HFFc6 (cell line): ENCODE measurements around the gene SP7. TPM values are rescaled to one million over a fixed set of nuclear protein-coding genes. Genes with fewer than 3 reads are reported as not detected.
"Not testable (repeated sequence)": the region's sequence is repeated elsewhere in the genome, so short reads cannot be mapped to it uniquely, and the experiment has no call there.

Source experiments
- DNase-seq: peaks from one replicate; pipeline ENCODE4 v3.0.0-alpha.2; 2018
- H3K27ac Mint-ChIP-seq: 2 replicates; pipeline ENCODE4 v1.8.0; 2020; ENCODE audit warnings: mild to moderate bottlenecking, mixed read lengths
- H3K27me3 Mint-ChIP-seq: 2 replicates; pipeline ENCODE4 v1.8.0; 2021; ENCODE audit warnings: mild to moderate bottlenecking, moderate library complexity, mixed read lengths; ENCODE audit not compliant: insufficient read depth
- H3K36me3 Mint-ChIP-seq: 2 replicates; pipeline ENCODE4 v1.8.0; 2021; ENCODE audit warnings: low read depth, mixed read lengths
- H3K4me1 Mint-ChIP-seq: 2 replicates; pipeline ENCODE4 v1.8.0; 2020; ENCODE audit warnings: low read depth, mixed read lengths
- H3K4me3 Mint-ChIP-seq: 2 replicates; pipeline ENCODE4 v1.8.0; 2020; ENCODE audit warnings: mild to moderate bottlenecking, moderate library complexity, mixed read lengths
- H3K9me3 Mint-ChIP-seq: 2 replicates; pipeline ENCODE4 v1.8.0; 2020; ENCODE audit warnings: mild to moderate bottlenecking, mixed read lengths
- total RNA-seq, 6 experiments: library from RNA; stranded (reverse); fragmentation: NEBNext Ultra II Directional; extraction: Animal tissue kit (Norgen Biotek cat#: 25700); gene quantifications; 2 replicates in 1 of 6; 3 replicates in 5 of 6; pipeline ENCODE4 v1.2.3, GENCODE V29; 2021
- TF ChIP-seq, protein P1 (sequence below): fragments of 200-600 bp; sonication (generic); IDR thresholded peaks from 2 replicates; pipeline ENCODE4 v1.5.0; 2021; ENCODE audit warnings: antibody characterized with exemption, mild to moderate bottlenecking

The SP7 gene
- total RNA-seq, 6 experiments from 2014 or later = not detected

DNA sequence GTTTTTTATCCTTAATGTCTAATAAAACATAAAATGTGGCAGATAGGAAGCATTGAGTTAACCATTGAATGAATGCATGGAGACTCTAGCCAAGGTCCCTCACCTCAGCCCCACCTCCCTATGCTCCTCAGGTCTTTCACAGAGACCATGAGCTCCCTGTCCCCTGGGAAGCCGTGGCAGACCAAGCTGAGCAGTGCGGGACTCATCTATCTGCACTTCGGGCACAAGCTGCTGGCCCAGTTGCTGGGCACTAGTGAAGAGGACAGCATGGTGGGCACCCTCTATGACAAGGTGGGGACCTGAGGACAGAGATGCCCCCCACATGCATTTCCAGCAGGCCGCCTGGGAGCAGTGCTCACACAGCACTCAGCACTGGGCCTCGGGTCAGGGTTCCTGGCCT is 33.3 kb downstream of the SP7 start:
- peaks cover 8% of the 10 kb centered on the region; the same call in 1 of the 2 replicates for H3K27me3 Mint-ChIP-seq
- peak overlapping the region; percentile 98; the same call in 1 of the 2 replicates for H3K27ac Mint-ChIP-seq
- no peak overlapping the region for H3K4me3 Mint-ChIP-seq

DNA sequence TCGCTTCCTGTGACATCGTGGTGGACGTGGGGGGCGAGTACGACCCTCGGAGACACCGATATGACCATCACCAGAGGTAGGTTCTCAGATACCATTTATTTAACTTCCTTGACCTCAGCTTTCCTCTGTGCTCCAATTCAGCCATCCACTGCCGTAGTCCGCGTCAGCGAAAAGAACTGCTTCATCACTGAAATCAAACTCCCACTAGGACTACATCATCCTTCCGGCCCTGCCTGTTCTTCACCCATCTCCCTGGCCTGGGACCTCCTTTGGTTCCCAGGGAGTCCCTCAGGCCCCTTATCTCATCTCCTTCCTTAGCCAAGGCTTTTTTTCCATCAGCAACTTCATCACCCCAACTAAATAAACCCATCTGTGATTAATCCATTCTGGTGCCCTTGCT is 36.0 kb downstream of the SP7 start:
- H3K36me3 Mint-ChIP-seq = peaks cover 62% of the 10 kb centered on the region
- TF ChIP-seq, protein P1, sequence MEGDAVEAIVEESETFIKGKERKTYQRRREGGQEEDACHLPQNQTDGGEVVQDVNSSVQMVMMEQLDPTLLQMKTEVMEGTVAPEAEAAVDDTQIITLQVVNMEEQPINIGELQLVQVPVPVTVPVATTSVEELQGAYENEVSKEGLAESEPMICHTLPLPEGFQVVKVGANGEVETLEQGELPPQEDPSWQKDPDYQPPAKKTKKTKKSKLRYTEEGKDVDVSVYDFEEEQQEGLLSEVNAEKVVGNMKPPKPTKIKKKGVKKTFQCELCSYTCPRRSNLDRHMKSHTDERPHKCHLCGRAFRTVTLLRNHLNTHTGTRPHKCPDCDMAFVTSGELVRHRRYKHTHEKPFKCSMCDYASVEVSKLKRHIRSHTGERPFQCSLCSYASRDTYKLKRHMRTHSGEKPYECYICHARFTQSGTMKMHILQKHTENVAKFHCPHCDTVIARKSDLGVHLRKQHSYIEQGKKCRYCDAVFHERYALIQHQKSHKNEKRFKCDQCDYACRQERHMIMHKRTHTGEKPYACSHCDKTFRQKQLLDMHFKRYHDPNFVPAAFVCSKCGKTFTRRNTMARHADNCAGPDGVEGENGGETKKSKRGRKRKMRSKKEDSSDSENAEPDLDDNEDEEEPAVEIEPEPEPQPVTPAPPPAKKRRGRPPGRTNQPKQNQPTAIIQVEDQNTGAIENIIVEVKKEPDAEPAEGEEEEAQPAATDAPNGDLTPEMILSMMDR = no peak
- peaks cover 17% of the 10 kb centered on the region for H3K27me3 Mint-ChIP-seq
- peak; percentile 48 for DNase-seq
- H3K4me1 Mint-ChIP-seq = peaks cover 74% of the 10 kb centered on the region
- H3K9me3 Mint-ChIP-seq = no peaks in the 10 kb centered on the region
- H3K4me3 Mint-ChIP-seq = peak overlapping the region; percentile 91
- peak overlapping the region; percentile 98 for H3K27ac Mint-ChIP-seq

More for the DNA sequence above, 33.3 kb downstream of the SP7 start:
- H3K36me3 Mint-ChIP-seq = peaks cover 41% of the 10 kb centered on the region
- no peaks in the 10 kb centered on the region for H3K9me3 Mint-ChIP-seq
- TF ChIP-seq, protein P1 = no peak
- no peak for DNase-seq
- peaks cover 54% of the 10 kb centered on the region for H3K4me1 Mint-ChIP-seq

DNA sequence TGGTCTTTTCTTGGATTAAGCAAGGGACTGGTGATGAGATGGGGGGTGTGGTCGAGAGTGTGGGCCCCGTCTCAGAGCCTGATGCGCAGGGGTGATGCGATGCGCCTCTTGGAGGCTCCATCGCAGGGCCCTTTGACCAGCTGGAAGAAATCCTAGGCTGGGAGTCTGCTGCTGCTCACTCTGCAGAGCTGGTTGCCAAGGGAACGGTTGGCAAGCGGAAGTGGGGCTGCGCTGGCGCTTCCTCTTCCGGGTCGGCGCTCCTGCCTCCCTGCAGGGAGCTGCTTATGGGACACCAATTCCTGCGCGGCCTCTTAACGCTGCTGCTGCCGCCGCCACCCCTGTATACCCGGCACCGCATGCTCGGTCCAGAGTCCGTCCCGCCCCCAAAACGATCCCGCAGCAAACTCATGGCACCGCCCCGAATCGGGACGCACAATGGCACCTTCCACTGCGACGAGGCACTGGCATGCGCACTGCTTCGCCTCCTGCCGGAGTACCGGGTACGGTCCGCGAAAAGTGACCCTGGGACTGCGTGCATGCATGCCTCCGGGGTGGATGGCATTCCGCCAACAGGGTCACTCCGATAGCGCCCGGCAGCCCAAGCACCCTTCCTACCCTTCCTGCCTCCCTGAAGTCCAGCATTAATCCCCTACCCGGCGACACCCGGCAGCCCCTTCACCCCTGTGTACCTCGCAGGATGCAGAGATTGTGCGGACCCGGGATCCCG is 36.5 kb downstream of the SP7 start, which contains the start of gene MYG1:
Gene MYG1 (plus strand): TSS at position 242 of the 727 bp plus-strand sequence. CDS start 43 bp downstream, at position 285.
- Mint-ChIP-seq H3K36me3 (peaks cover 62% of the 10 kb centered on the region), H3K4me3 (peak within 1 kb of the TSS; percentile 91), H3K27me3 (peaks cover 17% of the 10 kb centered on the region), H3K27ac (peak within 1 kb of the TSS; percentile 98), H3K9me3 (no peaks in the 10 kb centered on the region), H3K4me1 (peaks cover 80% of the 10 kb centered on the region)
- TF ChIP-seq, protein P1 = no peak
- DNase-seq = peak; percentile 79

DNA sequence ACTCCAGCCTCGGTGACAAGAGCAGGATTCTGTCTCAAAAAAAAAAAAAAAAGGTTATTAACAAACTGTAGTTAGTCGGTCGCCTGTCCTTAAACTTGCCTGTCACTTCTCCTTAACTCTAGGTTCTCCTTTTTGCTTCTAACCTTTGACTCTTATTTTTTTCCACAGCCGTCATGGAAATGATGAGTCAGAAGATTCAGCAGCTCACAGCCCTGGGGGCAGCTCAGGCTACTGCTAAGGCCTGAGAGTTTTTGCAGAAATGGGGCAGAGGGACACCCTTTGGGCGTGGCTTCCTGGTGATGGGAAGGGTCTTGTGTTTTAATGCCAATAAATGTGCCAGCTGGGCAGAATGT is 37.1 kb downstream of the SP7 start:
- Mint-ChIP-seq H3K4me3 (peak overlapping the region; percentile 91), H3K4me1 (peaks cover 81% of the 10 kb centered on the region), H3K27ac (peak overlapping the region; percentile 98), H3K27me3 (peaks cover 17% of the 10 kb centered on the region), H3K36me3 (peaks cover 65% of the 10 kb centered on the region), H3K9me3 (no peaks in the 10 kb centered on the region)
- TF ChIP-seq, protein P1 = no peak
- DNase-seq = peak; percentile 92

DNA sequence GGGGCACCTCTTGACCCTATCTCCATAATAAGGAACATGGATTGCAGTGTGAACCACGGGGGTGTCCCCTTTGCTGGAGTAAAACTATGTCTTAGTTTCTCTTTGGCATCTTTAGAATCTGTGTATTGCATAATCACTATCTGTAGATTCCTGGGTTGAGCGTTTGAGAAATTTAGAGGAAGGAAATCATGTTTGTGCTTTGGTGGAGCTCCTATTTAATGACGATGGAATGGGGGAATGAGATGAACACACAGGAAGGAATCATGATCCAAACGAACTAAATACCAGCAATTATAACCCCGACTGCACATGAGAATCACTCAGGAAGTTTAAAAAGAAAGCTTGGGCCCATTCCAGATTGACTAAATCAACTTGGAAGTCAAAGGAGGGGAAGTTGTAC is 38.0 kb downstream of the SP7 start:
- H3K27ac Mint-ChIP-seq = peak overlapping the region; percentile 98
- DNase-seq = peak; percentile 97
- no peaks in the 10 kb centered on the region for H3K9me3 Mint-ChIP-seq
- peaks cover 79% of the 10 kb centered on the region for H3K4me1 Mint-ChIP-seq
- peaks cover 17% of the 10 kb centered on the region for H3K27me3 Mint-ChIP-seq
- peaks cover 70% of the 10 kb centered on the region for H3K36me3 Mint-ChIP-seq
- H3K4me3 Mint-ChIP-seq = peak overlapping the region; percentile 91
- TF ChIP-seq, protein P1 = no peak

DNA sequence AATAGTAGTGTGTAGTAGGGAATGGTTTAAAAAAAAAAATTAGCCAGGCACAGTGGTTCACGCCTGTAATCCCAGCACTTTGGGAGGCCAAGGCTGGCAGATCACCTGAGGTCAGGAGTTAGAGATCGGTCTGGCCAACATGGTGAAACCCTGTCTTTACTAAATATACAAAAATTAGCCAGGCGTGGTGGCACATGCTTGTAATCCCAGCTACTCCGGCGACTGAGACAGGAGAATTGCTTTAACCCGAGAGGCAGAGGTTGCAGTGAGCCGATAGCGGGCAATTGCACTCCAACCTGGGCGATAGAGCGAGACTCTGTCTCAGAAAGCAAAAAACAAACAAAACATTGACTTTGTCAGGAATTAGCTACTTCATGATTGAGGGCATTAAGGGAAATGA is 39.0 kb downstream of the SP7 start:
- not testable (repeated sequence) for DNase-seq, H3K9me3 Mint-ChIP-seq
- H3K36me3 Mint-ChIP-seq = peaks cover 62% of the 10 kb centered on the region
- H3K27me3 Mint-ChIP-seq = peaks cover 17% of the 10 kb centered on the region
- peak overlapping the region; percentile 98 for H3K27ac Mint-ChIP-seq
- peaks cover 68% of the 10 kb centered on the region for H3K4me1 Mint-ChIP-seq
- H3K4me3 Mint-ChIP-seq = peak overlapping the region; percentile 91
